ENCODE data around the gene NKX2-1.

The NKX2-1 gene

GRCh38 chr14:36514278-36515104 is 5.5 kb downstream of the NKX2-1 start:
- TF ChIP-seq CTCF (IDR thresholded peaks at IDR 0.05; ENCODE audit: low read depth, low read length) = no peak
- Histone ChIP-seq H3K36me3 (no peaks in the 10 kb centered on the region), H3K4me3 (ENCODE audit: low read depth, low read length) (no peak overlapping the region), H3K9me3 (ENCODE audit: severe bottlenecking) (peaks cover 19% of the 10 kb centered on the region), H3K27ac (no peak overlapping the region), H3K27me3 (ENCODE audit: insufficient read depth, low read depth, severe bottlenecking) (peaks cover 91% of the 10 kb centered on the region)
- DNase-seq = no peak

GRCh38 chr14:36513451-36514277 is 6.4 kb downstream of the NKX2-1 start:
- TF ChIP-seq CTCF (IDR thresholded peaks at IDR 0.05; ENCODE audit: low read depth, low read length) = no peak
- no peak for DNase-seq
- Histone ChIP-seq H3K27me3 (ENCODE audit: insufficient read depth, low read depth, severe bottlenecking) (peaks cover 91% of the 10 kb centered on the region), H3K27ac (no peak overlapping the region), H3K4me3 (ENCODE audit: low read depth, low read length) (no peak overlapping the region), H3K9me3 (ENCODE audit: severe bottlenecking) (peaks cover 13% of the 10 kb centered on the region), H3K36me3 (no peaks in the 10 kb centered on the region)

GRCh38 chr14:36513012-36513420 is 7.0 kb downstream of the NKX2-1 start:
- Histone ChIP-seq H3K27ac (no peak overlapping the region), H3K36me3 (no peaks in the 10 kb centered on the region), H3K4me3 (ENCODE audit: low read depth, low read length) (no peak overlapping the region), H3K9me3 (ENCODE audit: severe bottlenecking) (peaks cover 8% of the 10 kb centered on the region), H3K27me3 (ENCODE audit: insufficient read depth, low read depth, severe bottlenecking) (peaks cover 89% of the 10 kb centered on the region)
- DNase-seq = no peak
- TF ChIP-seq CTCF (IDR thresholded peaks at IDR 0.05; ENCODE audit: low read depth, low read length) = no peak

- Histone ChIP-seq H3K27me3 (ENCODE audit: insufficient read depth, low read depth, severe bottlenecking) (peaks cover 89% of the 10 kb centered on the region), H3K27ac (no peak overlapping the region), H3K36me3 (no peaks in the 10 kb centered on the region), H3K4me3 (ENCODE audit: low read depth, low read length) (no peak overlapping the region), H3K9me3 (ENCODE audit: severe bottlenecking) (peaks cover 4% of the 10 kb centered on the region)
- no peak for DNase-seq
- TF ChIP-seq CTCF (IDR thresholded peaks at IDR 0.05; ENCODE audit: low read depth, low read length) = no peak
Measured at GRCh38 chr14:36512585-36513003, 7.4 kb downstream of the NKX2-1 start.

- no peak for DNase-seq
- Histone ChIP-seq H3K27me3 (ENCODE audit: insufficient read depth, low read depth, severe bottlenecking) (peaks cover 90% of the 10 kb centered on the region), H3K36me3 (no peaks in the 10 kb centered on the region), H3K9me3 (ENCODE audit: severe bottlenecking) (peaks cover 4% of the 10 kb centered on the region), H3K27ac (no peak overlapping the region), H3K4me3 (ENCODE audit: low read depth, low read length) (no peak overlapping the region)
- no peak for TF ChIP-seq CTCF (IDR thresholded peaks at IDR 0.05; ENCODE audit: low read depth, low read length)
Measured at GRCh38 chr14:36511981-36512584, 7.9 kb downstream of the NKX2-1 start.
